IMR-90 (cell line): Measurements from ENCODE around the gene RPS15. TPM values are rescaled to one million over a fixed set of nuclear protein-coding genes. Genes with fewer than 3 reads are reported as not detected.

ENCODE experiments used
- ATAC-seq: fragments of 200-7000 bp; cut with Tn5 transposase; 2 replicates; pipeline ENCODE4 v1.9.1; 2020; ENCODE audit warnings: low read depth, mild to moderate bottlenecking, moderate library complexity
- BruUV-seq: library from RNA; stranded (reverse); fragments of 400-500 nt; replicated peaks from 2 replicates; lab custom pipeline; 2021; lab: Mats Ljungman, UMichigan
- CTCF ChIA-PET: fragments of 300-600 bp; formaldehyde crosslinking; extraction: SDS; loops from one replicate; lab custom pipeline; 2021; ENCODE audit warnings: antibody characterized with exemption; lab: Yijun Ruan, JAX
- POLR2A ChIA-PET: fragments of 300-600 bp; sonication (Branson Sonifier 250); formaldehyde crosslinking; loops from one replicate; lab custom pipeline; 2022; ENCODE audit warnings: antibody characterized with exemption; ENCODE audit not compliant: unreplicated experiment; lab: Charles Lee
- DNase-seq: peaks from one replicate; pipeline ENCODE4 v3.0.0; 2013
- H2AFZ ChIP-seq: replicated peaks from 2 replicates; pipeline ENCODE3; 2013; ENCODE audit warnings: low read length, mild to moderate bottlenecking; ENCODE audit not compliant: poor library complexity
- H2AK5ac ChIP-seq: 2 replicates; pipeline ENCODE4 v1.6.1; 2013; ENCODE audit warnings: low read depth, low read length, inconsistent platforms
- H2AK9ac ChIP-seq: replicated peaks from 2 replicates; pipeline ENCODE3; 2013; ENCODE audit warnings: mild to moderate bottlenecking, low read depth, low read length, moderate library complexity; ENCODE audit not compliant: poor library complexity
- H2BK120ac ChIP-seq: 2 replicates; pipeline ENCODE4 v1.6.1; 2013; ENCODE audit warnings: low read depth, low read length, inconsistent platforms
- H2BK15ac ChIP-seq: 3 replicates; pipeline ENCODE4 v1.6.1; 2013; ENCODE audit warnings: low read depth, low read length, inconsistent platforms
- H2BK20ac ChIP-seq: 2 replicates; pipeline ENCODE4 v1.6.1; 2013; ENCODE audit warnings: low read depth, mild to moderate bottlenecking, inconsistent platforms, low read length, moderate library complexity
- H2BK5ac ChIP-seq: 2 replicates; pipeline ENCODE4 v1.6.1; 2013; ENCODE audit warnings: mild to moderate bottlenecking, low read depth, low read length, inconsistent platforms; ENCODE audit not compliant: poor library complexity, severe bottlenecking
- H3K14ac ChIP-seq: replicated peaks from 2 replicates; pipeline ENCODE4 v1.6.1; 2013; ENCODE audit warnings: low read depth, low read length, inconsistent platforms
- H3K18ac ChIP-seq: 2 replicates; pipeline ENCODE4 v1.6.1; 2013; ENCODE audit warnings: low read depth, low read length, control low read depth
- H3K23ac ChIP-seq: 2 replicates; pipeline ENCODE4 v1.6.1; 2013; ENCODE audit warnings: low read depth, low read length, inconsistent platforms
- H3K27ac ChIP-seq: 2 replicates; pipeline ENCODE4 v1.5.1; 2013; ENCODE audit warnings: mild to moderate bottlenecking, control low read depth, low read length; ENCODE audit not compliant: insufficient read depth
- H3K27me3 ChIP-seq: 2 replicates; pipeline ENCODE4 v1.6.1; 2013; ENCODE audit warnings: low read length; ENCODE audit not compliant: control insufficient read depth, insufficient read depth
- H3K36me3 ChIP-seq: 2 replicates; pipeline ENCODE4 v1.6.1; 2013; ENCODE audit warnings: low read length, mixed read lengths; ENCODE audit not compliant: control insufficient read depth, insufficient read depth
- H3K4ac ChIP-seq: 2 replicates; pipeline ENCODE4 v1.6.1; 2013; ENCODE audit warnings: low read depth, low read length, inconsistent platforms
- H3K4me1 ChIP-seq: 2 replicates; pipeline ENCODE4 v1.6.1; 2013; ENCODE audit warnings: low read length, mixed read lengths; ENCODE audit not compliant: control insufficient read depth, insufficient read depth
- H3K4me2 ChIP-seq: 2 replicates; pipeline ENCODE4 v1.6.1; 2013; ENCODE audit warnings: low read depth, mild to moderate bottlenecking, control low read depth, low read length, moderate library complexity
- H3K4me3 ChIP-seq: 2 replicates; pipeline ENCODE4 v1.5.1; 2013; ENCODE audit warnings: low read depth, mild to moderate bottlenecking, control low read depth, low read length, moderate library complexity; ENCODE audit not compliant: insufficient read depth
- H3K56ac ChIP-seq: 2 replicates; pipeline ENCODE4 v1.6.1; 2013; ENCODE audit warnings: low read length, inconsistent platforms; ENCODE audit not compliant: insufficient read depth; ENCODE audit errors: extremely low read depth
- H3K79me1 ChIP-seq, 2 experiments: 2 replicates each; pipeline ENCODE4 v1.6.1; 2013; ENCODE audit warnings: low read length in 2 of 2, inconsistent platforms in 1 of 2, low read depth in 1 of 2
- H3K9ac ChIP-seq: 2 replicates; pipeline ENCODE4 v1.6.1; 2013; ENCODE audit warnings: low read depth, low read length, control low read depth
- H3K9me1 ChIP-seq: 2 replicates; pipeline ENCODE4 v1.6.1; 2013; ENCODE audit warnings: low read length, inconsistent platforms; ENCODE audit not compliant: insufficient read depth
- H3K9me3 ChIP-seq: 2 replicates; pipeline ENCODE4 v1.6.1; 2013; ENCODE audit warnings: low read length; ENCODE audit not compliant: control insufficient read depth, insufficient read depth
- H4K20me1 ChIP-seq: 2 replicates; pipeline ENCODE4 v1.6.1; 2013; ENCODE audit warnings: low read length, inconsistent platforms; ENCODE audit not compliant: insufficient read depth
- H4K5ac ChIP-seq: 2 replicates; pipeline ENCODE4 v1.6.1; 2013; ENCODE audit warnings: mild to moderate bottlenecking, low read depth, low read length, control low read depth
- H4K8ac ChIP-seq, 2 experiments: 2 replicates each; pipeline ENCODE4 v1.6.1; 2013; ENCODE audit warnings: low read depth in 2 of 2, low read length in 2 of 2, control low read depth in 1 of 2, inconsistent platforms in 1 of 2
- H4K91ac ChIP-seq: 2 replicates; pipeline ENCODE4 v1.6.1; 2013; ENCODE audit warnings: low read depth, low read length, inconsistent platforms; ENCODE audit not compliant: insufficient read depth
- BHLHE40 ChIP-seq: fragments of 150-350 bp; IDR thresholded peaks from 2 replicates; pipeline ENCODE4 v1.6.1; 2016; ENCODE audit warnings: mild to moderate bottlenecking, low read depth, low read length
- WGBS, 2 experiments: methylation state at CpG; one replicate each; pipeline versions ENCODE4 v1.1.5 to v1.1.7; 2013; ENCODE audit warnings: missing lambda C conversion rate in 2 of 2; ENCODE audit not compliant: insufficient read length in 1 of 2; ENCODE audit errors: extremely low coverage in 2 of 2; 5-methylcytosine and 5-hydroxymethylcytosine counted together
- dilution Hi-C: fragments of 300-500 bp; cut with HindIII; formaldehyde crosslinking; loops from one replicate; pipeline ENCODE4 v1.14.3; 2018; ENCODE audit warnings: low sequenced_read_pairs; ENCODE audit not compliant: unreplicated experiment
- in situ Hi-C: fragments of 300-500 bp; cut with MboI; formaldehyde crosslinking; loops from 3 replicates; pipeline ENCODE4 v1.14.3; 2019; ENCODE audit warnings: low sequenced_read_pairs, inconsistent platforms, mixed read lengths
- intact Hi-C: fragments of 100-400 bp; cut with micrococcal nuclease; formaldehyde crosslinking; loops from 2 replicates; pipeline ENCODE4 v1.10.0; 2022
- polyA plus RNA-seq, 3 experiments: library from polyadenylated mRNA; depleted of rRNA; stranded (reverse); fragments of >200 nt; gene quantifications; 2 replicates each; pipeline ENCODE4 v1.2.3, GENCODE V29; 2012; ENCODE audit warnings: low replicate concordance in 1 of 3
- total RNA-seq: library from RNA; depleted of rRNA; stranded (reverse); fragments of >200 nt; gene quantifications from 2 replicates; pipeline ENCODE4 v1.2.3, GENCODE V29; 2012

RPS15 gene
- total and polyA plus RNA-seq, 2 of the 4 experiments (the other 2 are of a cell fraction), result 1,179 to 1,855 TPM

DNA sequence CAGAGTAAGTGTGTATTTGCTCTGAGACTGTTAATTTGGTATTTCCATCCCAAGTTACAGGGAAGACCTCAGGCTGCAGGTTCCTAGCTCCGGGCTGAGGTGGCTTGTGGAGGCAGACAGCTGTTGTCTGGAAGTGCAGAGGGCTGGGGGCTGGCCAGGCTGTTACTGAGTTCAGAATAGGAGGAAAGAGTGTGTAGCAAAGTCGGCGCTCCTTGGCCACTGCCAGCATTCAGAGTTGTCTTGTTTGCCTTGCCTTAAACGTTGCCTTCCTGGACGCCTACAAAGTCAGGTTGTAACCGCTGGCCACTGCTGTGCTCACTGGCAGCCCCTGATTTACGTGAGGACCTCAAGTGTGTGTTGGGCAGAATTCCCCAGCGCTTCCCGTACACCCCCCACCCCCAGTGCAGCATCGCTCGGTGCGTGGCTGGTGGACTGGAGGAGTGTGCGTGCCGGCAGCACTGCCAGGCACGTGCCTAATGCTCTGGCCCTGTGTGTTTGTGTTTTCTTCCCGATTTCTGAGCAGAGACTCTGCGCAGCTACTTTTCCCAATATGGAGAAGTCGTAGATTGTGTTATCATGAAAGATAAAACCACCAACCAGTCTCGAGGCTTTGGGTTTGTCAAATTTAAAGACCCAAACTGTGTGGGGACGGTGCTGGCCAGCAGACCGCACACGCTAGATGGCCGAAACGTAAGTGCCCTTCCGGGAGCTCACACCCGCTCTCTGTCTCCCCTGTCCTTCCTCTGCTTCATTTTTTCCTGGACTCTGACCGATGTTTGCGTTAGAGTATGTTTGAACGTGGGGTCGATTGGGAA lies 20.3 kb upstream of the RPS15 start:
- no peak overlapping the region for H2BK5ac ChIP-seq
- no peak overlapping the region for H3K14ac ChIP-seq
- H3K27me3 ChIP-seq, result no peaks in the 10 kb centered on the region
- no peak overlapping the region for H3K4me2 ChIP-seq
- no peak overlapping the region for H3K4ac ChIP-seq
- no peak overlapping the region for H3K9ac ChIP-seq
- H3K9me3 ChIP-seq, result no peaks in the 10 kb centered on the region
- dilution Hi-C loops (no loop called here), in situ Hi-C loops (no loop called here), intact Hi-C loops (no loop called here)
- H2BK120ac ChIP-seq, result no peak overlapping the region
- H3K4me3 ChIP-seq, result no peak overlapping the region
- no peak overlapping the region for H3K56ac ChIP-seq
- H4K20me1 ChIP-seq, result peaks cover 90% of the 10 kb centered on the region
- H4K5ac ChIP-seq, result no peak overlapping the region
- BruUV-seq, result no TSS peak
- no peak overlapping the region for H4K8ac ChIP-seq
- DNase-seq (no peak), ATAC-seq (no peak)
- POLR2A ChIA-PET, result no interaction called here
- H3K9me1 ChIP-seq, result peaks cover 17% of the 10 kb centered on the region
- H2AK9ac ChIP-seq, result no peak overlapping the region
- CTCF ChIA-PET, result no interaction called here
- H3K27ac ChIP-seq, result no peak overlapping the region
- 90% methylated on average over 6 of the region's 30 CpGs; no CpG with 5 or more reads in 1 of the 2 experiments for WGBS, 2 experiments
- H4K91ac ChIP-seq, result no peak overlapping the region
- H3K36me3 ChIP-seq, result peaks cover 50% of the 10 kb centered on the region
- peaks cover 19% of the 10 kb centered on the region for H3K4me1 ChIP-seq
- H3K18ac ChIP-seq, result no peak overlapping the region
- TF ChIP-seq BHLHE40, result no peak
- no peak overlapping the region for H2BK15ac ChIP-seq
- no peak overlapping the region for H3K23ac ChIP-seq
- no peak overlapping the region for H2AK5ac ChIP-seq
- no peak overlapping the region for H2BK20ac ChIP-seq
- H3K79me1 ChIP-seq, result peaks cover 3 to 68% of the 10 kb centered on the region in 2 experiments; a peak in 3 of 4 replicates
- H2AFZ ChIP-seq, result no peak overlapping the region
